Memory B cell (primary cell): ENCODE measurements around the gene TDP1.

Experiments
- ATAC-seq: fragments of 150-1000 bp; cut with Tn5 transposase; 2 replicates; pipeline ENCODE4 v1.10.0; 2021; ENCODE audit warnings: low read depth, mild to moderate bottlenecking, moderate library complexity
- DNase-seq, 2 donors: peaks; one replicate each; pipeline ENCODE4 v3.0.0; 2022; ENCODE audit warnings: low spot score in 2 of 2
- H3K27ac Mint-ChIP-seq: one replicate; pipeline ENCODE4 v1.8.0; 2022; ENCODE audit warnings: mild to moderate bottlenecking, moderate library complexity, mixed read lengths
- H3K27me3 Mint-ChIP-seq: one replicate; pipeline ENCODE4 v1.8.0; 2022; ENCODE audit warnings: mixed read lengths
- H3K36me3 Mint-ChIP-seq: one replicate; pipeline ENCODE4 v1.8.0; 2022; ENCODE audit warnings: mild to moderate bottlenecking, mixed read lengths
- H3K4me1 Mint-ChIP-seq: one replicate; pipeline ENCODE4 v1.8.0; 2022; ENCODE audit warnings: mixed read lengths
- H3K4me3 Mint-ChIP-seq: one replicate; pipeline ENCODE4 v1.8.0; 2022; ENCODE audit warnings: mild to moderate bottlenecking, moderate library complexity, mixed read lengths
- H3K9me3 Mint-ChIP-seq: one replicate; pipeline ENCODE4 v1.8.0; 2022; ENCODE audit warnings: mixed read lengths

TDP1 gene

GRCh38 chr14:89922031-89922907 lies 33.5 kb upstream of the TDP1 start:
- no peaks in the 10 kb centered on the region for H3K4me1 Mint-ChIP-seq
- no peak for DNase-seq
- no peaks in the 10 kb centered on the region for H3K9me3 Mint-ChIP-seq
- H3K27ac Mint-ChIP-seq, result no peak overlapping the region
- ATAC-seq, result no peak
- H3K27me3 Mint-ChIP-seq, result no peaks in the 10 kb centered on the region
- no peak overlapping the region for H3K4me3 Mint-ChIP-seq
- H3K36me3 Mint-ChIP-seq, result peaks cover 5% of the 10 kb centered on the region

GRCh38 chr14:89924268-89924667 lies 31.5 kb upstream of the TDP1 start:
- H3K36me3 Mint-ChIP-seq, result peaks cover 5% of the 10 kb centered on the region
- ATAC-seq (no peak), DNase-seq (no peak)
- no peak overlapping the region for H3K27ac Mint-ChIP-seq
- no peaks in the 10 kb centered on the region for H3K27me3 Mint-ChIP-seq
- no peaks in the 10 kb centered on the region for H3K4me1 Mint-ChIP-seq
- no peak overlapping the region for H3K4me3 Mint-ChIP-seq
- no peaks in the 10 kb centered on the region for H3K9me3 Mint-ChIP-seq

GRCh38 chr14:89926694-89927093 lies 29.0 kb upstream of the TDP1 start:
- DNase-seq (no peak), ATAC-seq (no peak)
- Mint-ChIP-seq H3K4me3 (no peak overlapping the region), H3K4me1 (no peaks in the 10 kb centered on the region), H3K36me3 (peaks cover 14% of the 10 kb centered on the region), H3K27me3 (no peaks in the 10 kb centered on the region), H3K9me3 (no peaks in the 10 kb centered on the region), H3K27ac (no peak overlapping the region)

- no peak overlapping the region for H3K27ac Mint-ChIP-seq
- H3K9me3 Mint-ChIP-seq, result no peaks in the 10 kb centered on the region
- H3K4me3 Mint-ChIP-seq, result no peak overlapping the region
- no peaks in the 10 kb centered on the region for H3K4me1 Mint-ChIP-seq
- peaks cover 14% of the 10 kb centered on the region for H3K36me3 Mint-ChIP-seq
- no peaks in the 10 kb centered on the region for H3K27me3 Mint-ChIP-seq
- ATAC-seq, result no peak
- DNase-seq, result no peak
Measured at GRCh38 chr14:89927186-89927865, 28.4 kb upstream of the TDP1 start.

GRCh38 chr14:89933002-89933401 lies 22.7 kb upstream of the TDP1 start:
- Mint-ChIP-seq H3K4me3 (no peak overlapping the region), H3K36me3 (peaks cover 15% of the 10 kb centered on the region), H3K4me1 (no peaks in the 10 kb centered on the region), H3K27me3 (no peaks in the 10 kb centered on the region), H3K27ac (no peak overlapping the region), H3K9me3 (no peaks in the 10 kb centered on the region)
- DNase-seq (no peak), ATAC-seq (no peak)

GRCh38 chr14:89936654-89937185 lies 19.0 kb upstream of the TDP1 start:
- Mint-ChIP-seq H3K36me3 (peaks cover 8% of the 10 kb centered on the region), H3K27ac (no peak overlapping the region)

GRCh38 chr14:89941830-89942377 lies 13.8 kb upstream of the TDP1 start:
- no peaks in the 10 kb centered on the region for H3K9me3 Mint-ChIP-seq
- no peaks in the 10 kb centered on the region for H3K27me3 Mint-ChIP-seq
- H3K4me1 Mint-ChIP-seq, result no peaks in the 10 kb centered on the region
- DNase-seq (no peak), ATAC-seq (no peak)
- no peak overlapping the region for H3K27ac Mint-ChIP-seq
- H3K36me3 Mint-ChIP-seq, result peaks cover 4% of the 10 kb centered on the region
- no peak overlapping the region for H3K4me3 Mint-ChIP-seq

More at GRCh38 chr14:89936654-89937185, 19.0 kb upstream of the TDP1 start:
- Mint-ChIP-seq H3K27me3 (no peaks in the 10 kb centered on the region), H3K4me1 (no peaks in the 10 kb centered on the region), H3K4me3 (no peak overlapping the region), H3K9me3 (no peaks in the 10 kb centered on the region)
- DNase-seq (no peak), ATAC-seq (no peak)

- Mint-ChIP-seq H3K36me3 (peaks cover 14% of the 10 kb centered on the region), H3K27ac (no peak overlapping the region)
Measured at GRCh38 chr14:89947344-89947743, 8.4 kb upstream of the TDP1 start.

GRCh38 chr14:89952576-89952975 lies 3.2 kb upstream of the TDP1 start:
- H3K36me3 Mint-ChIP-seq, result peaks cover 18% of the 10 kb centered on the region
- no peaks in the 10 kb centered on the region for H3K27me3 Mint-ChIP-seq
- no peak overlapping the region for H3K27ac Mint-ChIP-seq
- ATAC-seq (no peak), DNase-seq (no peak)
- H3K4me3 Mint-ChIP-seq, result no peak overlapping the region
- H3K9me3 Mint-ChIP-seq, result no peaks in the 10 kb centered on the region
- H3K4me1 Mint-ChIP-seq, result peaks cover 18% of the 10 kb centered on the region

More at GRCh38 chr14:89947344-89947743, 8.4 kb upstream of the TDP1 start:
- H3K9me3 Mint-ChIP-seq, result no peaks in the 10 kb centered on the region
- no peaks in the 10 kb centered on the region for H3K4me1 Mint-ChIP-seq
- ATAC-seq, result no peak
- no peak for DNase-seq
- no peak overlapping the region for H3K4me3 Mint-ChIP-seq
- no peaks in the 10 kb centered on the region for H3K27me3 Mint-ChIP-seq

- ATAC-seq, result no peak
- H3K4me1 Mint-ChIP-seq, result peaks cover 18% of the 10 kb centered on the region
- peak overlapping the region; percentile 99 for H3K27ac Mint-ChIP-seq
- H3K4me3 Mint-ChIP-seq, result peak overlapping the region; percentile 50
- peaks cover 23% of the 10 kb centered on the region for H3K36me3 Mint-ChIP-seq
- no peaks in the 10 kb centered on the region for H3K9me3 Mint-ChIP-seq
- H3K27me3 Mint-ChIP-seq, result no peaks in the 10 kb centered on the region
- DNase-seq, result no peak
Measured at GRCh38 chr14:89953602-89954001, 2.1 kb upstream of the TDP1 start.

GRCh38 chr14:89954070-89955021 lies 1.4 kb upstream of the TDP1 start, which contains the start of gene EFCAB11:
TSS of gene EFCAB11 (minus strand) at chr14:89954730. CDS start at chr14:89954660, 70 bp downstream.
- ATAC-seq (peak; percentile 73), DNase-seq (peak; percentile 81 to 95)
- Mint-ChIP-seq H3K36me3 (peaks cover 23% of the 10 kb centered on the region), H3K27me3 (no peaks in the 10 kb centered on the region), H3K27ac (peak within 1 kb of the TSS; percentile 99), H3K4me3 (peak within 1 kb of the TSS; percentile 98), H3K4me1 (peaks cover 18% of the 10 kb centered on the region), H3K9me3 (no peaks in the 10 kb centered on the region)

- Mint-ChIP-seq H3K4me3 (peak overlapping the region; percentile 98), H3K4me1 (peaks cover 18% of the 10 kb centered on the region), H3K9me3 (no peaks in the 10 kb centered on the region), H3K27ac (peak overlapping the region; percentile 99), H3K36me3 (peaks cover 23% of the 10 kb centered on the region), H3K27me3 (no peaks in the 10 kb centered on the region)
- no peak for DNase-seq
- ATAC-seq, result peak; percentile 7
Measured at GRCh38 chr14:89955022-89955744, 544 bp upstream of the TDP1 start.

GRCh38 chr14:89956661-89957009 lies 908 bp downstream of the TDP1 start:
- Mint-ChIP-seq H3K4me1 (peaks cover 23% of the 10 kb centered on the region), H3K4me3 (peak overlapping the region; percentile 98), H3K27ac (peak overlapping the region; percentile 99), H3K9me3 (no peaks in the 10 kb centered on the region), H3K27me3 (no peaks in the 10 kb centered on the region), H3K36me3 (peaks cover 20% of the 10 kb centered on the region)
- ATAC-seq (no peak), DNase-seq (no peak)
